HCT116 (cell line): ENCODE results near the gene ASGR1.

Experiments
- CTCF ChIP-seq, 3 experiments: fragments of 200-600 bp in 1 of 3; sonication (generic) in 1 of 3; IDR thresholded peaks in 2 of 3; conservative IDR thresholded peaks in 1 of 3; 2 replicates each; pipeline ENCODE4 v1.5.1; 2012 to 2017; ENCODE audit warnings: low read depth in 2 of 3, low read length in 2 of 3, antibody characterized with exemption in 1 of 3, borderline replicate concordance in 1 of 3, control low read depth in 1 of 3, mild to moderate bottlenecking in 1 of 3, mixed read lengths in 1 of 3, mixed run types in 1 of 3, moderate library complexity in 1 of 3; ENCODE audit not compliant: insufficient read depth in 1 of 3
- EZH2 ChIP-seq: fragments of 200-600 bp; sonication (generic); IDR thresholded peaks from 2 replicates; pipeline ENCODE4 v1.6.1; 2017; ENCODE audit warnings: antibody characterized with exemption, mixed run types
- JUND ChIP-seq: IDR thresholded peaks from 2 replicates; pipeline ENCODE4 v1.6.1; 2012
- POLR2AphosphoS5 ChIP-seq: IDR thresholded peaks from 2 replicates; pipeline ENCODE4 v1.6.1; 2011; ENCODE audit warnings: mild to moderate bottlenecking, low read depth, low read length, moderate library complexity
- SIN3A ChIP-seq: IDR thresholded peaks from 2 replicates; pipeline ENCODE4 v1.6.1; 2012; ENCODE audit warnings: low read depth
- ZNF274 ChIP-seq: fragments of 200-500 bp; sonication (Bioruptor generic); IDR thresholded peaks from 2 replicates; pipeline ENCODE4 v1.6.1; 2014; ENCODE audit warnings: mild to moderate bottlenecking, low read depth, low read length, inconsistent platforms

GRCh38 chr17:7204828-7205461, 25.8 kb upstream of the ASGR1 start:
- TF ChIP-seq ZNF274 = no peak
- no peak for TF ChIP-seq JUND
- TF ChIP-seq CTCF (IDR thresholded peaks at IDR 0.05 in 2 of 3, conservative IDR thresholded peaks at IDR 0.05 in 1 of 3; ENCODE audit: borderline replicate concordance in 1 of 3, insufficient read depth in 1 of 3, low read depth in 2 of 3, low read length in 2 of 3) = no peak
- no peak for TF ChIP-seq EZH2
- TF ChIP-seq SIN3A = no peak
- no peak for TF ChIP-seq POLR2AphosphoS5
